Measurements from ENCODE around the gene VPS33A.

Gene VPS33A

DNA sequence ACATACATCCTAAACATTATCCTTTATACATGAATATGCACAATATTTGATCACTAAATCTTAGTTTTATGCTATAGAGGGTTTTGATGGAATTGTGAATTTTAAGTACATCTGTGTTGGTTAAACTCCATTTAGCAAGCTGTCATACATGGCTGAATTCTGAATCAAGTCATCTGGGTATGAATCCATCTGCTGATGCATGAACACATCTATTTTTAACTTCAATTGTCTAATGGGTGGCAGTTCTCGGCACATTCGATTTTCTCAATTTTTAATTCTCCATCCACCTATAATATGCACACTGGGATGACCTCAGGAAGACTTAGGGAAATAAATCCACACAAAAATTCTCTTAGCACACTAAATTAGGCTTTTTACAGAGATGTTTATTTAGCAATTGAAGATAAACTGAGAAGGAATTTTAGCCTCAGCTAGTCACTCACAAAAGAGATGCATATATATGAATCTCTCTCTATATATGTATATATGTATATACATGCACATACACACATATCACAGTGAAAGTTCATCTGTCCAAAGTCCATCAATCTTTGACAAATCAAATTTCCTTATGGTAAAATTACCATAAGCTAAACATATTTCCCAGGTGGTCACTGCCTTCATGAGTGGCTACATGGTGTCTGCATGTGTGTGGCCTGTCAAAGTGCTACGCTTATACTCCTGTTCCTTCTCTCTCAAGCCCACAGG lies 44.5 kb upstream of the VPS33A start:
- no peaks in the 10 kb centered on the region for H3K9me2 ChIP-seq (ENCODE audit: low read depth, low read length)
- no peak overlapping the region for H3K4me2 ChIP-seq (ENCODE audit: low read length)
- no peak overlapping the region for H2AFZ ChIP-seq (ENCODE audit: low read length)
- no peaks in the 10 kb centered on the region for H3K9me3 ChIP-seq (ENCODE audit: low read length)
- peaks cover 21% of the 10 kb centered on the region for H3K4me1 ChIP-seq (ENCODE audit: insufficient read depth, low read length, severe bottlenecking)
- no peaks in the 10 kb centered on the region; the same call in 1 of the 2 replicates for H3K36me3 ChIP-seq (ENCODE audit: insufficient read depth, low read length)
- TF ChIP-seq EZH2 (IDR thresholded peaks at IDR 0.05; ENCODE audit: borderline replicate concordance, low read length): no peak
- TF ChIP-seq, protein P1, sequence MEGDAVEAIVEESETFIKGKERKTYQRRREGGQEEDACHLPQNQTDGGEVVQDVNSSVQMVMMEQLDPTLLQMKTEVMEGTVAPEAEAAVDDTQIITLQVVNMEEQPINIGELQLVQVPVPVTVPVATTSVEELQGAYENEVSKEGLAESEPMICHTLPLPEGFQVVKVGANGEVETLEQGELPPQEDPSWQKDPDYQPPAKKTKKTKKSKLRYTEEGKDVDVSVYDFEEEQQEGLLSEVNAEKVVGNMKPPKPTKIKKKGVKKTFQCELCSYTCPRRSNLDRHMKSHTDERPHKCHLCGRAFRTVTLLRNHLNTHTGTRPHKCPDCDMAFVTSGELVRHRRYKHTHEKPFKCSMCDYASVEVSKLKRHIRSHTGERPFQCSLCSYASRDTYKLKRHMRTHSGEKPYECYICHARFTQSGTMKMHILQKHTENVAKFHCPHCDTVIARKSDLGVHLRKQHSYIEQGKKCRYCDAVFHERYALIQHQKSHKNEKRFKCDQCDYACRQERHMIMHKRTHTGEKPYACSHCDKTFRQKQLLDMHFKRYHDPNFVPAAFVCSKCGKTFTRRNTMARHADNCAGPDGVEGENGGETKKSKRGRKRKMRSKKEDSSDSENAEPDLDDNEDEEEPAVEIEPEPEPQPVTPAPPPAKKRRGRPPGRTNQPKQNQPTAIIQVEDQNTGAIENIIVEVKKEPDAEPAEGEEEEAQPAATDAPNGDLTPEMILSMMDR (IDR thresholded peaks at IDR 0.05; ENCODE audit: low read length): no peak
- H3K27ac ChIP-seq (ENCODE audit: low read depth, low read length, poor library complexity, severe bottlenecking): no peak overlapping the region
- H3F3A ChIP-seq (ENCODE audit: insufficient read depth, low read length): no peaks in the 10 kb centered on the region
- no peaks in the 10 kb centered on the region for H3K79me2 ChIP-seq (ENCODE audit: insufficient read depth, low read length)
- H3K9ac ChIP-seq (ENCODE audit: low read length): no peak overlapping the region
- H3K27me3 ChIP-seq (ENCODE audit: insufficient read depth, low read length): no peaks in the 10 kb centered on the region
- no peaks in the 10 kb centered on the region for H4K20me1 ChIP-seq (ENCODE audit: insufficient read depth, low read length)
- no peak overlapping the region for H3K4me3 ChIP-seq (ENCODE audit: low read depth, low read length, poor library complexity, severe bottlenecking)

DNA sequence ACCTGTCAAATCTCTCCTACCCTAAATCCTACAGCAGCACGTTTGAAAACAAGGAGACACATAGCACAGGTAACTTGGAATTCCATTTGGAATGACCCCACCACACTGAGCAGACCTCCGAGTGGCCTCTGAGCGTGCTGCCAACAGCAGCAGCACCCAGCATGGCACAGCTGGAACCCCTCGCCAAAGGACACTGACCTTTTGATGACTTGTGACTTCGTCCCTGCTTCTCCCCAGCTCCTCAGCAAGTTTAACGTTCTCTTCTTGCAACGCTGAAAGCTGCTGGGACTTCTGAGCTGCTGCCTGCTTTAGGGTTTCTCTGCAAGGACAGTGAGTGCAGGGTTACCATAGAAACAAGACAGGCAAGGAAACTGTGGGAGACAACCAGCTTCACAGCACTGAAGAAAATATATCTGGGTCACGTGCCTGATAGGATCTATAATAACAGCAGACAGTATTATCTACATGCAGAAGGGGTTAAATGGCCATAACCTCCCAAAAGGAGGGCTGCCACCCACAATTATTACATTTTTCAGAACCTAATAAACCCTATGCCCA lies 43.3 kb upstream of the VPS33A start:
- no peaks in the 10 kb centered on the region for H3K9me2 ChIP-seq (ENCODE audit: low read depth, low read length)
- H3K27me3 ChIP-seq (ENCODE audit: insufficient read depth, low read length): no peaks in the 10 kb centered on the region
- no peaks in the 10 kb centered on the region for H4K20me1 ChIP-seq (ENCODE audit: insufficient read depth, low read length)
- no peak overlapping the region for H2AFZ ChIP-seq (ENCODE audit: low read length)
- H3K4me3 ChIP-seq (ENCODE audit: low read depth, low read length, poor library complexity, severe bottlenecking): no peak overlapping the region
- no peaks in the 10 kb centered on the region for H3K9me3 ChIP-seq (ENCODE audit: low read length)
- H3K9ac ChIP-seq (ENCODE audit: low read length): no peak overlapping the region
- no peaks in the 10 kb centered on the region for H3K79me2 ChIP-seq (ENCODE audit: insufficient read depth, low read length)
- TF ChIP-seq EZH2 (IDR thresholded peaks at IDR 0.05; ENCODE audit: borderline replicate concordance, low read length): no peak
- TF ChIP-seq, protein P1 (IDR thresholded peaks at IDR 0.05; ENCODE audit: low read length): no peak
- H3K36me3 ChIP-seq (ENCODE audit: insufficient read depth, low read length): no peaks in the 10 kb centered on the region
- H3F3A ChIP-seq (ENCODE audit: insufficient read depth, low read length): no peaks in the 10 kb centered on the region
- H3K4me1 ChIP-seq (ENCODE audit: insufficient read depth, low read length, severe bottlenecking): peaks cover 21% of the 10 kb centered on the region
- no peak overlapping the region for H3K4me2 ChIP-seq (ENCODE audit: low read length)
- no peak overlapping the region for H3K27ac ChIP-seq (ENCODE audit: low read depth, low read length, poor library complexity, severe bottlenecking)

DNA sequence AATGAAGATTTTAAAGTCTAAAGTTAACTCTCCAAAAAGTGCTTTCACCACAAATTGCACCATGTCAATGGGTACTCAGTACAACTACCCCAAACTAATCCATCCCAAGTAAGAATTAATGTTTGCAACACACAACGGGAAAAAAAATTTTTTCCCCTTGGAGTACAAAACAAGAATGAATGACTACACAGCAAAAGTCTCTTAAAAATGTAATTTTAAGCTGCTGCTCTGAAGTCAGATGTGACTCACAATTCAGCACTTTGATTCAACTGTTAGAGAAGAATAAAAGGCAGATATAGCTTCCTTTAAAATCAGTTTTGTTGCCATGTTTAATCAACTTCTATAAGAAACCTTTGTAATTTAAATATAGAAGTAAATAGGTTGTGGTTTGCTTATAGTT lies 42.5 kb upstream of the VPS33A start:
- H3F3A ChIP-seq (ENCODE audit: insufficient read depth, low read length): no peaks in the 10 kb centered on the region
- H3K27me3 ChIP-seq (ENCODE audit: insufficient read depth, low read length): no peaks in the 10 kb centered on the region
- TF ChIP-seq EZH2 (IDR thresholded peaks at IDR 0.05; ENCODE audit: borderline replicate concordance, low read length): no peak
- TF ChIP-seq, protein P1 (IDR thresholded peaks at IDR 0.05; ENCODE audit: low read length): no peak
- no peak overlapping the region for H3K27ac ChIP-seq (ENCODE audit: low read depth, low read length, poor library complexity, severe bottlenecking)
- no peaks in the 10 kb centered on the region for H3K36me3 ChIP-seq (ENCODE audit: insufficient read depth, low read length)
- no peaks in the 10 kb centered on the region for H3K9me2 ChIP-seq (ENCODE audit: low read depth, low read length)
- no peak overlapping the region for H3K9ac ChIP-seq (ENCODE audit: low read length)
- H3K79me2 ChIP-seq (ENCODE audit: insufficient read depth, low read length): no peaks in the 10 kb centered on the region
- peaks cover 21% of the 10 kb centered on the region for H3K4me1 ChIP-seq (ENCODE audit: insufficient read depth, low read length, severe bottlenecking)
- H3K4me3 ChIP-seq (ENCODE audit: low read depth, low read length, poor library complexity, severe bottlenecking): no peak overlapping the region
- no peak overlapping the region for H2AFZ ChIP-seq (ENCODE audit: low read length)
- no peaks in the 10 kb centered on the region for H3K9me3 ChIP-seq (ENCODE audit: low read length)
- no peak overlapping the region for H3K4me2 ChIP-seq (ENCODE audit: low read length)
- H4K20me1 ChIP-seq (ENCODE audit: insufficient read depth, low read length): no peaks in the 10 kb centered on the region
